HG03520 (cell line): ENCODE measurements around the gene GNG14.
A peak's percentile ranks its signal among the peaks of the same experiment; 100 is the strongest.
"Not testable (repeated sequence)": the region's sequence is repeated elsewhere in the genome, so short reads cannot be mapped to it uniquely, and the experiment has no call there.

ENCODE experiments used
- ATAC-seq: cut with Tn5 transposase; IDR thresholded peaks from one replicate; pipeline ENCODE4 v1.9.1; 2021; ENCODE audit warnings: mild to moderate bottlenecking, moderate library complexity; ENCODE audit not compliant: unreplicated experiment

GNG14 gene

GRCh38 chr19:12722566-12723380 lies 35.0 kb downstream of the GNG14 start:
- peak; percentile 74 for ATAC-seq

- no peak for ATAC-seq
Observed at GRCh38 chr19:12723381-12723640, 35.5 kb downstream of the GNG14 start.

GRCh38 chr19:12723641-12724426 lies 36.0 kb downstream of the GNG14 start, which contains the start of gene TNPO2:
TNPO2 (minus strand) TSS chr19:12723932; CDS start chr19:12720977, 2,955 bp downstream.
- ATAC-seq, result no peak

- ATAC-seq, result not testable (repeated sequence)
Observed at GRCh38 chr19:12725612-12726011, 37.8 kb downstream of the GNG14 start.

- no peak for ATAC-seq
Observed at GRCh38 chr19:12726988-12727316, 39.2 kb downstream of the GNG14 start.

- ATAC-seq, result no peak
Observed at GRCh38 chr19:12727745-12728433, 40.1 kb downstream of the GNG14 start.

- no peak for ATAC-seq
Observed at GRCh38 chr19:12730064-12730463, 42.3 kb downstream of the GNG14 start.

GRCh38 chr19:12731337-12731736 lies 43.5 kb downstream of the GNG14 start:
- no peak for ATAC-seq

- no peak for ATAC-seq
Observed at GRCh38 chr19:12733369-12734214, 45.8 kb downstream of the GNG14 start.

GRCh38 chr19:12736995-12737834 lies 49.4 kb downstream of the GNG14 start, which contains the start of gene GET3:
GET3 (plus strand) TSS chr19:12737497; CDS start chr19:12737506, 9 bp downstream.
- ATAC-seq, result peak; percentile 68

GRCh38 chr19:12737835-12738351 lies 50.1 kb downstream of the GNG14 start:
- no peak for ATAC-seq
